Spleen (tissue), 11 donors: ENCODE results near the gene OPN3. TPM values are rescaled to one million over a fixed set of nuclear protein-coding genes. Genes with fewer than 3 reads are reported as not detected.

ENCODE experiments used
- DNase-seq: peaks from one replicate; pipeline ENCODE4 v3.0.0-alpha.2; 2020
- H3K27ac ChIP-seq, 8 donors: fragments of 200-600 bp; sonication (generic) in 7 of 8; 1 replicate in 4 of 8; 2 replicates in 4 of 8; pipeline versions ENCODE4 v1.5.0 to v1.8.0; 2016 to 2021; ENCODE audit warnings: inconsistent platforms in 4 of 8, mild to moderate bottlenecking in 4 of 8, moderate library complexity in 1 of 8
- H3K27me3 ChIP-seq, 7 donors: fragments of 200-600 bp; sonication (generic) in 6 of 7; replicated peaks in 1 of 7; 1 replicate in 4 of 7; 2 replicates in 3 of 7; pipeline versions ENCODE4 v1.5.0 to v1.8.0; 2016 to 2021; ENCODE audit warnings: inconsistent platforms in 3 of 7, mild to moderate bottlenecking in 1 of 7
- H3K36me3 ChIP-seq, 6 donors: fragments of 200-600 bp; sonication (generic) in 5 of 6; 1 replicate in 4 of 6; 2 replicates in 2 of 6; pipeline versions ENCODE4 v1.5.0 to v1.8.0; 2016 to 2021; ENCODE audit warnings: inconsistent platforms in 2 of 6
- H3K4me1 ChIP-seq, 6 donors: fragments of 200-600 bp; sonication (generic) in 5 of 6; 1 replicate in 3 of 6; 2 replicates in 3 of 6; pipeline versions ENCODE4 v1.5.0 to v1.8.0; 2016 to 2021; ENCODE audit warnings: inconsistent platforms in 3 of 6
- H3K4me3 ChIP-seq, 8 donors: fragments of 200-600 bp; sonication (generic) in 7 of 8; 1 replicate in 4 of 8; 2 replicates in 4 of 8; pipeline versions ENCODE4 v1.5.0 to v1.8.0; 2016 to 2021; ENCODE audit warnings: inconsistent platforms in 4 of 8, mild to moderate bottlenecking in 4 of 8, moderate library complexity in 2 of 8
- H3K9me3 ChIP-seq, 8 donors: fragments of 200-600 bp; sonication (generic) in 7 of 8; 1 replicate in 4 of 8; 2 replicates in 4 of 8; pipeline versions ENCODE4 v1.5.0 to v1.8.0; 2016 to 2021; ENCODE audit warnings: inconsistent platforms in 4 of 8
- CTCF ChIP-seq, 11 experiments: fragments of 200-600 bp in 7 of 11; fragments of 450-650 bp in 4 of 11; sonication (generic) in 4 of 11; IDR thresholded peaks in 8 of 11; conservative IDR thresholded peaks in 3 of 11; 1 replicate in 7 of 11; 2 replicates in 4 of 11; pipeline versions ENCODE4 v1.4.0 to v1.8.0; 2016 to 2021; ENCODE audit warnings: antibody characterized with exemption in 11 of 11, inconsistent platforms in 4 of 11, mild to moderate bottlenecking in 1 of 11
- POLR2A ChIP-seq, 3 donors: fragments of 450-650 bp; IDR thresholded peaks; one replicate each; pipeline ENCODE4 v1.5.1; 2017; ENCODE audit warnings: antibody characterized with exemption in 3 of 3, mild to moderate bottlenecking in 1 of 3
- POLR2AphosphoS5 ChIP-seq, 3 donors: sonication (generic); formaldehyde crosslinking; IDR thresholded peaks; one replicate each; pipeline ENCODE4 v1.5.1; 2017; ENCODE audit warnings: antibody characterized with exemption in 3 of 3
- WGBS, 5 donors: extraction: QIAGEN DNeasy Blood & Tissue Kit in 3 of 5; methylation state at CpG; one replicate each; pipeline versions ENCODE4 v1.1.5 to v1.1.7; 2013 to 2018; 5-methylcytosine and 5-hydroxymethylcytosine counted together
- intact Hi-C: fragments of 100-400 bp; cut with DNase I; formaldehyde crosslinking; loops from one replicate; pipeline ENCODE4 v1.15.0; 2023; ENCODE audit warnings: low total_unique reads
- polyA plus RNA-seq, 3 donors: library from polyadenylated mRNA; stranded (reverse); fragments of 200-250 nt; gene quantifications; one replicate each; pipeline ENCODE4 v1.2.1, GENCODE V29; 2013
- total RNA-seq, 7 donors: library from RNA; depleted of rRNA in 3 of 7; stranded (reverse); fragments of >200 nt in 3 of 7; fragmentation: NEBNext Ultra II Directional in 4 of 7; extraction: Animal tissue kit (Norgen Biotek cat#: 25700) in 4 of 7; gene quantifications; one replicate each; pipeline versions ENCODE4 v1.1.0 to v1.2.1, GENCODE V29; 2016 to 2021
- donor health status: healthy with polysubstance abuse.
- donor health status: DM: no; HTN: no; CAD: no; lungs with moderate emphysema.
- donor health status: DM: no; HTN: no; CAD: no.
- donor health status: Bipolar disorder and iron deficiency.
- donor health status: healthy.
- donor health status: DM: no; HTN: no; CAD: no.
- donor health status: DM: yes; HTN: yes; CAD: no.

Gene OPN3
- total and polyA plus RNA-seq, 10 donors = 15.1 to 39.4 (median 24.6) TPM

- Histone ChIP-seq H3K36me3 (no peaks in the 10 kb centered on the region), H3K4me3 (no peak overlapping the region), H3K4me1 (peaks cover 0 to 28% (median 13%) of the 10 kb centered on the region in 6 donors), H3K27me3 (no peaks in the 10 kb centered on the region), H3K27ac (peak overlapping the region in 6 of 8 donors; percentile 79 to 92 (median 87)), H3K9me3 (no peaks in the 10 kb centered on the region)
- DNase-seq = no peak
- WGBS, 5 donors = 79 to 97% (median 87%) methylated on average over 1 of the region's 1 CpG
- intact Hi-C loops = no loop called here
- TF ChIP-seq POLR2AphosphoS5 (IDR thresholded peaks at IDR 0.05) (no peak), POLR2A (IDR thresholded peaks at IDR 0.05) (no peak), CTCF (IDR thresholded peaks at IDR 0.05 in 8 of 11, conservative IDR thresholded peaks at IDR 0.05 in 3 of 11) (no peak)
These were observed 89.9 kb downstream of the OPN3 start for GRCh38 chr1:241550318-241550717.

GRCh38 chr1:241548008-241548407 is 92.2 kb downstream of the OPN3 start:
- no peaks in the 10 kb centered on the region for H3K36me3 ChIP-seq
- WGBS, 5 donors = 49 to 78% (median 74%) methylated on average over 2 of the region's 2 CpGs
- H3K9me3 ChIP-seq = no peaks in the 10 kb centered on the region
- H3K4me1 ChIP-seq = peaks cover 0 to 24% (median 11%) of the 10 kb centered on the region in 6 donors
- H3K27ac ChIP-seq = no peak overlapping the region
- no peak for DNase-seq
- intact Hi-C loops = no loop called here
- TF ChIP-seq POLR2A (IDR thresholded peaks at IDR 0.05) (no peak), CTCF (IDR thresholded peaks at IDR 0.05 in 8 of 11, conservative IDR thresholded peaks at IDR 0.05 in 3 of 11) (no peak), POLR2AphosphoS5 (IDR thresholded peaks at IDR 0.05) (no peak)
- no peak overlapping the region for H3K4me3 ChIP-seq
- H3K27me3 ChIP-seq = no peaks in the 10 kb centered on the region

Other genes starting within 250 kb of the OPN3 start
- 10 to 100 TPM; 28.5 to 49.5 (median 36.0) TPM for gene FH, start 120.6 kb downstream of the OPN3 start, total RNA-seq
- gene FH, start 120.6 kb downstream of the OPN3 start, polyA plus RNA-seq = 10 to 100 TPM; 24.4 to 34.1 (median 31.2) TPM
- 10 to 100 TPM; 10.3 to 25.1 (median 15.8) TPM for gene KMO, start 108.0 kb downstream of the OPN3 start, total RNA-seq
- 10 to 100 TPM; 11.2 to 14.9 (median 12.1) TPM for gene KMO, start 108.0 kb downstream of the OPN3 start, polyA plus RNA-seq
- gene CHML, start within 50 bp of the OPN3 start, total RNA-seq = 10 to 100 TPM in 6 of 7 donors, 1 to 10 TPM in 1; 8.3 to 14.2 (median 11.2) TPM
- 1 to 10 TPM; 2.2 to 4.5 (median 3.0) TPM for gene CHML, start within 50 bp of the OPN3 start, polyA plus RNA-seq
- gene WDR64, start 11.9 kb upstream of the OPN3 start, total RNA-seq = under 1 TPM in 4 of 7 donors, not detected in 3; 0.26 to 0.55 (median 0.41) TPM
- under 1 TPM; 0.03 to 0.07 (median 0.03) TPM for gene WDR64, start 11.9 kb upstream of the OPN3 start, polyA plus RNA-seq
- 1 to 10 TPM in 6 of 7 donors, under 1 TPM in 1; 0.85 to 4.4 (median 1.7) TPM for gene EXO1, start 207.8 kb upstream of the OPN3 start, total RNA-seq
- gene EXO1, start 207.8 kb upstream of the OPN3 start, polyA plus RNA-seq = 1 to 10 TPM in 2 of 3 donors, under 1 TPM in 1; 0.35 to 1.3 (median 1.2) TPM